Nephron (organoid): ENCODE results near the gene CCNT2.

Experiments used
- H3K27ac Mint-ChIP-seq, 3 experiments: 2 replicates each; pipeline ENCODE4 v1.8.0; 2020; ENCODE audit warnings: mixed read lengths in 3 of 3, mild to moderate bottlenecking in 2 of 3, moderate library complexity in 1 of 3
- H3K27me3 Mint-ChIP-seq: 2 replicates; pipeline ENCODE4 v1.8.0; 2021; ENCODE audit warnings: low read depth, mild to moderate bottlenecking, moderate library complexity, mixed read lengths
- H3K36me3 Mint-ChIP-seq: 2 replicates; pipeline ENCODE4 v1.8.0; 2020; ENCODE audit warnings: low read depth, mixed read lengths
- H3K4me1 Mint-ChIP-seq: 2 replicates; pipeline ENCODE4 v1.8.0; 2020; ENCODE audit warnings: mixed read lengths
- H3K4me3 Mint-ChIP-seq, 3 experiments: 2 replicates each; pipeline ENCODE4 v1.8.0; 2020; ENCODE audit warnings: mild to moderate bottlenecking in 3 of 3, mixed read lengths in 3 of 3, moderate library complexity in 2 of 3
- H3K9me3 Mint-ChIP-seq: 2 replicates; pipeline ENCODE4 v1.8.0; 2020; ENCODE audit warnings: mixed read lengths
- TF ChIP-seq, protein P1 (sequence below), 3 experiments: fragments of 200-600 bp; sonication (generic); IDR thresholded peaks; one replicate each; pipeline ENCODE4 v1.5.0; 2021; ENCODE audit warnings: antibody characterized with exemption in 3 of 3; ENCODE audit not compliant: unreplicated experiment in 3 of 3

The CCNT2 gene

GRCh38 chr2:134936691-134937090 lies 18.1 kb downstream of the CCNT2 start:
- TF ChIP-seq, protein P1, sequence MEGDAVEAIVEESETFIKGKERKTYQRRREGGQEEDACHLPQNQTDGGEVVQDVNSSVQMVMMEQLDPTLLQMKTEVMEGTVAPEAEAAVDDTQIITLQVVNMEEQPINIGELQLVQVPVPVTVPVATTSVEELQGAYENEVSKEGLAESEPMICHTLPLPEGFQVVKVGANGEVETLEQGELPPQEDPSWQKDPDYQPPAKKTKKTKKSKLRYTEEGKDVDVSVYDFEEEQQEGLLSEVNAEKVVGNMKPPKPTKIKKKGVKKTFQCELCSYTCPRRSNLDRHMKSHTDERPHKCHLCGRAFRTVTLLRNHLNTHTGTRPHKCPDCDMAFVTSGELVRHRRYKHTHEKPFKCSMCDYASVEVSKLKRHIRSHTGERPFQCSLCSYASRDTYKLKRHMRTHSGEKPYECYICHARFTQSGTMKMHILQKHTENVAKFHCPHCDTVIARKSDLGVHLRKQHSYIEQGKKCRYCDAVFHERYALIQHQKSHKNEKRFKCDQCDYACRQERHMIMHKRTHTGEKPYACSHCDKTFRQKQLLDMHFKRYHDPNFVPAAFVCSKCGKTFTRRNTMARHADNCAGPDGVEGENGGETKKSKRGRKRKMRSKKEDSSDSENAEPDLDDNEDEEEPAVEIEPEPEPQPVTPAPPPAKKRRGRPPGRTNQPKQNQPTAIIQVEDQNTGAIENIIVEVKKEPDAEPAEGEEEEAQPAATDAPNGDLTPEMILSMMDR (IDR thresholded peaks at IDR 0.05; ENCODE audit: unreplicated experiment in 3 of 3): no peak
- H3K27me3 Mint-ChIP-seq: no peaks in the 10 kb centered on the region
- H3K4me1 Mint-ChIP-seq: peaks cover 18% of the 10 kb centered on the region
- H3K4me3 Mint-ChIP-seq: no peak overlapping the region
- no peak overlapping the region for H3K27ac Mint-ChIP-seq
- peaks cover 44% of the 10 kb centered on the region for H3K36me3 Mint-ChIP-seq
- H3K9me3 Mint-ChIP-seq: no peaks in the 10 kb centered on the region

- TF ChIP-seq, protein P1 (IDR thresholded peaks at IDR 0.05; ENCODE audit: unreplicated experiment in 3 of 3): no peak
- Mint-ChIP-seq H3K4me3 (no peak overlapping the region), H3K36me3 (peaks cover 56% of the 10 kb centered on the region), H3K27me3 (no peaks in the 10 kb centered on the region), H3K9me3 (no peaks in the 10 kb centered on the region), H3K27ac (no peak overlapping the region), H3K4me1 (no peaks in the 10 kb centered on the region)
Observed at GRCh38 chr2:134943540-134943939, 24.9 kb downstream of the CCNT2 start.

DNA sequence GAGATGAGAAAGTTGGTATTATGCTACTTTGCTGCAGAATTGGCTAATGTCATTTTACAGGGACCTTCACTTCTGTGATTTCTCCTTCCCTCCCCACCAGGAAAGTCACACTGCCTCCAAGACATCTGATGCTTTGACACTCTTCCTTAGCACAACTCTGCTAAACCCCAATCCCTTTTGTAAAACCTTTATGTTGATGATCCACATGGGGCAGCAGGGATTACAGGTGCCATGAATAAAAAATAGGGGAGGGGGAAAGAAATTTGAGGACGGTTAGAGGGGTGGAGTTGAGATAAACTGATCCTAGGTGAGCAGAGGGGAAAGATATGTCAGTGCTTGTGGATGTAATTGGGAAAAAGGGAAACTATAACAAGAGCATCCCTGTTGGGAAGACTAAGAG lies 26.4 kb downstream of the CCNT2 start:
- TF ChIP-seq, protein P1 (IDR thresholded peaks at IDR 0.05; ENCODE audit: unreplicated experiment in 3 of 3): no peak
- Mint-ChIP-seq H3K4me1 (no peaks in the 10 kb centered on the region), H3K36me3 (peaks cover 56% of the 10 kb centered on the region), H3K27ac (no peak overlapping the region), H3K4me3 (no peak overlapping the region), H3K27me3 (no peaks in the 10 kb centered on the region), H3K9me3 (no peaks in the 10 kb centered on the region)

DNA sequence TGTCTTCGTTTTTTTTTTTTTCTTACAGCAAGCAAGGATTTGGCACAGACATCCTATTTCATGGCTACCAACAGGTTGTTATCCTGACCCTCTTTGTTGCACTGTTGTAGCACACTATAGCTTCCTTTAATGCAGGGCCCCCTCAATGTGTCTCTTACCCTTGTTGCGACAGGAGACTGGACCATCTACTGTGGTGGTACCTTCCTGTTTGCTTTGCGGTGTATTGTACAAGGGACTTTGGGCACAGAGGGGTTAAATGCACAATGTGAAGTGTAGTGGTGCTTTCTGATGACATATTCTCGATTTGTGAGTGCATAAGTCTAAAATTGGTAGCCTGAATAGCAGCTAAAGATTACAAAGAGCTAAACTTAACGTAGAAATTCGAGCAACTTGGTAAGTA lies 27.5 kb downstream of the CCNT2 start:
- Mint-ChIP-seq H3K27me3 (no peaks in the 10 kb centered on the region), H3K4me3 (no peak overlapping the region), H3K9me3 (no peaks in the 10 kb centered on the region), H3K4me1 (no peaks in the 10 kb centered on the region), H3K27ac (no peak overlapping the region), H3K36me3 (peaks cover 56% of the 10 kb centered on the region)
- TF ChIP-seq, protein P1 (IDR thresholded peaks at IDR 0.05; ENCODE audit: unreplicated experiment in 3 of 3): no peak

GRCh38 chr2:134949981-134950708 lies 31.5 kb downstream of the CCNT2 start:
- TF ChIP-seq, protein P1 (IDR thresholded peaks at IDR 0.05; ENCODE audit: unreplicated experiment in 3 of 3): no peak
- H3K4me1 Mint-ChIP-seq: no peaks in the 10 kb centered on the region
- H3K4me3 Mint-ChIP-seq: no peak overlapping the region
- no peak overlapping the region for H3K27ac Mint-ChIP-seq
- H3K27me3 Mint-ChIP-seq: no peaks in the 10 kb centered on the region
- H3K36me3 Mint-ChIP-seq: peaks cover 72% of the 10 kb centered on the region
- H3K9me3 Mint-ChIP-seq: no peaks in the 10 kb centered on the region

GRCh38 chr2:134950886-134951285 lies 32.3 kb downstream of the CCNT2 start:
- no peak overlapping the region for H3K27ac Mint-ChIP-seq
- H3K27me3 Mint-ChIP-seq: no peaks in the 10 kb centered on the region
- H3K4me3 Mint-ChIP-seq: no peak overlapping the region
- H3K4me1 Mint-ChIP-seq: no peaks in the 10 kb centered on the region
- peaks cover 65% of the 10 kb centered on the region for H3K36me3 Mint-ChIP-seq
- TF ChIP-seq, protein P1 (IDR thresholded peaks at IDR 0.05; ENCODE audit: unreplicated experiment in 3 of 3): no peak
- H3K9me3 Mint-ChIP-seq: no peaks in the 10 kb centered on the region
